Fibroblast of the aortic adventitia (primary cell): ENCODE measurements around the gene CALML6. TPM values are rescaled to one million over a fixed set of nuclear protein-coding genes. Genes with fewer than 3 reads are reported as not detected.

Experiments used
- DNase-seq: peaks from one replicate; pipeline ENCODE4 v3.0.0-alpha.2; 2010; ENCODE audit warnings: low read depth
- H3K4me3 ChIP-seq: 2 replicates; pipeline ENCODE4 v1.5.1; 2011; ENCODE audit warnings: low read depth, mild to moderate bottlenecking, control low read depth, low read length, moderate library complexity
- total RNA-seq: library from RNA; depleted of rRNA; stranded (reverse); fragments of >200 nt; gene quantifications from 2 replicates; pipeline ENCODE4 v1.2.3, GENCODE V29; 2012; ENCODE audit warnings: low replicate concordance
- TF ChIP-seq, protein P1 (sequence below): IDR thresholded peaks from 2 replicates; pipeline ENCODE4 v1.5.1; 2011; ENCODE audit warnings: mild to moderate bottlenecking, low read length, control low read depth, inconsistent platforms; ENCODE audit not compliant: insufficient read depth

Gene CALML6
- total RNA-seq, 1 donor, result 0.36 TPM

DNA sequence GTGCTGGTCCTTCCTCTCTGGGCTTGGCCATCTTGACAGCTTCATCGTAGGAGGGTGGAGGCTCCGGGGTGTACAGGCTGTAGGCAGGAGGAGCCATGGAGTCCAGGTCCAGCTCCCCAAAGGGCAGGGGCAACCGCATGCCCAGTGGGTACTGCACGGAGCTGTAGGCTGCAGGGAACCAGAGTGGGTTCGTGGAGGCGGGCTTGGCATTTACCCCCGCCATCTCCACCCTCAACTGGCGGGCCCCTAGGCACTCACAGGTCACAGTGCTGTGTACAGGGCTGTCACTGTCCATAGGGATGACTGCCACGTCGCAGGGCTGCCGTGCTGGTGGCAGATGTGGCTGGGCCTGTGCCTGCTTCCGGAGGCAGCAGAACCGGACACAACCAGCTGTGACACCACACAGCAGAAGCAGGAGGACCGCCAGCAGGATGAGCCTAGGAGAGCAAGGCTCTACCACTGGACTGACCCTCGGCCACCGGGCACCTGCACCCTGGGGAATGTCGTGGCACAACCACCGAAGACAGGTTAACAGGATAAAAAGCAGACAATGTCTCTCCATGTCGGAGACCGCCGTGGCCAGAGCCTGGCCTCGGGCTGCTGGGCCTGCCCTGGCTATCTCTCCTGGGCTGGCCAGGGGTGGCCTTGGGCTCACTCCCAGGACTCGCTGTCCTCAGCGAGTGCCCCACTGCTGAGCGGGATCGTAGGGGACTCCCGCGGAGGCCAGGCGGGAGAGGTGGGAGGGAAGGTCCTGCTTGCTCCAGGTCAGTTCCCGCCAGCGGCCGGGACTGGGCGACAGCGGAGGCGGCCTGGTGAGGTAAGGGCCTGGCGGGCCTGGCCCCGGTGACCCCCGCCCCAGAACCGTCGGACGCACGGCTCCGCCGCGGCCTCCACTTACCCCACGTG, 3.2 kb downstream of the CALML6 start:
- no peak for DNase-seq
- H3K4me3 ChIP-seq, result peak overlapping the region; percentile 54
- TF ChIP-seq, protein P1, sequence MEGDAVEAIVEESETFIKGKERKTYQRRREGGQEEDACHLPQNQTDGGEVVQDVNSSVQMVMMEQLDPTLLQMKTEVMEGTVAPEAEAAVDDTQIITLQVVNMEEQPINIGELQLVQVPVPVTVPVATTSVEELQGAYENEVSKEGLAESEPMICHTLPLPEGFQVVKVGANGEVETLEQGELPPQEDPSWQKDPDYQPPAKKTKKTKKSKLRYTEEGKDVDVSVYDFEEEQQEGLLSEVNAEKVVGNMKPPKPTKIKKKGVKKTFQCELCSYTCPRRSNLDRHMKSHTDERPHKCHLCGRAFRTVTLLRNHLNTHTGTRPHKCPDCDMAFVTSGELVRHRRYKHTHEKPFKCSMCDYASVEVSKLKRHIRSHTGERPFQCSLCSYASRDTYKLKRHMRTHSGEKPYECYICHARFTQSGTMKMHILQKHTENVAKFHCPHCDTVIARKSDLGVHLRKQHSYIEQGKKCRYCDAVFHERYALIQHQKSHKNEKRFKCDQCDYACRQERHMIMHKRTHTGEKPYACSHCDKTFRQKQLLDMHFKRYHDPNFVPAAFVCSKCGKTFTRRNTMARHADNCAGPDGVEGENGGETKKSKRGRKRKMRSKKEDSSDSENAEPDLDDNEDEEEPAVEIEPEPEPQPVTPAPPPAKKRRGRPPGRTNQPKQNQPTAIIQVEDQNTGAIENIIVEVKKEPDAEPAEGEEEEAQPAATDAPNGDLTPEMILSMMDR, result no peak

DNA sequence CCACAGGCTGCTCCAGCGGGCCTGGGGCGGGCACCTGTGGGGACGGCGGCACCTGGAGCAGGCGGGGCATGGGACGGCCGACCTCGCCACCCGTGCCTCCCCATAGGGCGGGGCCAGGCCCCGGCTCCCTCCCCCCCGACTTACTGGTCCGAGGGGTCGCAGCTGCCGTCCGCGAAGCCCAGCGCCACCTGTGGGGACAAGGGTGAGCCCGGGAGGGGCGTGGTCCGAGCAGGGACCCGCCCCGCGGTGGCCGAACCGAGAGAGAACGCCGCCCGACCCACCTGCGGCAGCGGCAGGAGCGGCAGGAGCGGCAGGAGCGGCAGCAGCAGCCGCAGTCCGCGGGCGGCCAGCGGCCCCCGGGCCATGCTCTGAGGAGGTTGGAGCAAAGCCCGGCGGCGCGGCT, 3.8 kb downstream of the CALML6 start, which contains the start of gene TMEM52:
Gene TMEM52 (minus strand): TSS at position 379 of the 403 bp plus-strand sequence. CDS start 14 bp downstream, at position 365.
- TF ChIP-seq, protein P1, result no peak
- H3K4me3 ChIP-seq, result peak within 1 kb of the TSS; percentile 54
- DNase-seq, result no peak

DNA sequence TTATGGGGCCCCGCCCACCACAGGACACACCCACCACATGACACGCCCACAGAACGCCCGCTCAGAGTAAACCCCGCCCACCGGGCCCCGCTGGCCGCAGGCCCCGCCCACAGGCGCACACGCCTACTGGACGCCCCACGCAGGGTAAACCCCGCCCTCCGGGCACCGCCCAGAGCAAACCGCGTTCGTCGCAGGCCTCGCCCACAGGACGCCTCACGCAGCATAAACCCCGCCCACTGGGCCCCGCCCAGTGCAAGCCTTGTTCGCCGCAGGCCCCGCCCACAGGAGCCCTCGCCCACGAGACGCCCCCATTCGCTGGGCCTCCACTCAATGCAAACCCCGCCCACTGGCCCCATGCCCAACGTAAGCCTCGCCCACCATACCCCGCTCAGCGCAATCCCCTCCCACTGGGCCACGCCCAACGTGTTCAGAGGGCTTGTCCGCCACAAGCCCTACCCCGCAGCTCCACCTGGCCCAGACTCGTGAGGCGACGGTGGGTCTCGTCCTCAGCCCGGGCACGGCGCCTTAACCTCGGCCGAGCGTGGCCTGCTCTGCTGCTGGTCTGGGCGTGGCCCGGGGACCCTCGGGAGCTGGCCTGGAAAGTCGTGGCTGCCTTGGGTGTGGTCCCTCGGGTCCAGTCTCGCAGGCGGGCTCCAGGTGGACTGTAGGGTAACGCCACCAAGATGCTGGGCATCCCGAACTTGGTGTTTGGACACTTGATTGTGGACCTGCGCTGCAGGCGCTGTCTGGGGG, 4.4 kb downstream of the CALML6 start:
- TF ChIP-seq, protein P1, result no peak
- DNase-seq, result peak; percentile 93

DNA sequence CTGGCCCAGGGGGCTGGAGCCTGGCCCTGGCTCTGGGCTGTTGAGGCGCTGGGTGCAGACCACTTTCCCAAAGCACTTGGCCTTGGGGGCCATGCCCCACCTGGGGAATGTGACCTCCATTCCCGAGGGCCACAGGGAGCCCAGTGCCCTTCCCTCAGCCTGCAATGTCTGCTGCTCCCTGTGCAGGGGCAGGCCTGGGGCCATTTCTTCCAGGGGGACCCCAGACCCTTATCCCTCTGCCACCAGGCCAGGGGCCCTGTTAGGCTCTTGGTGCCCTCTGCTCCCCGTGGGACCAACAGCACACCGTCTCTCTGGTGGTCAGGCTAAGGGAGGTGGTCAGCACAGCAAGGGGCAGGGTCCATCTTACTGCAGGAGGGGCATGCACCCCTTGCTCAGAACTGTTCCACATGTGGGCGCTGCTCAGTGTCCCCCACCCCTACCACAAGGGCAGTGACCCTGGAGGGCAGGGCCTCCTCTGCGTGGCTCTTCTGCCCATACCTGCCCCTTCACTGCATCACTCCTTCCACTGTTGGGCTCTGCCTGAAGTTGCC, 5.1 kb downstream of the CALML6 start:
- DNase-seq, result no peak
- TF ChIP-seq, protein P1, result no peak
- H3K4me3 ChIP-seq, result no peak overlapping the region

More for the DNA sequence above, 4.4 kb downstream of the CALML6 start:
- H3K4me3 ChIP-seq, result peak overlapping the region; percentile 48

DNA sequence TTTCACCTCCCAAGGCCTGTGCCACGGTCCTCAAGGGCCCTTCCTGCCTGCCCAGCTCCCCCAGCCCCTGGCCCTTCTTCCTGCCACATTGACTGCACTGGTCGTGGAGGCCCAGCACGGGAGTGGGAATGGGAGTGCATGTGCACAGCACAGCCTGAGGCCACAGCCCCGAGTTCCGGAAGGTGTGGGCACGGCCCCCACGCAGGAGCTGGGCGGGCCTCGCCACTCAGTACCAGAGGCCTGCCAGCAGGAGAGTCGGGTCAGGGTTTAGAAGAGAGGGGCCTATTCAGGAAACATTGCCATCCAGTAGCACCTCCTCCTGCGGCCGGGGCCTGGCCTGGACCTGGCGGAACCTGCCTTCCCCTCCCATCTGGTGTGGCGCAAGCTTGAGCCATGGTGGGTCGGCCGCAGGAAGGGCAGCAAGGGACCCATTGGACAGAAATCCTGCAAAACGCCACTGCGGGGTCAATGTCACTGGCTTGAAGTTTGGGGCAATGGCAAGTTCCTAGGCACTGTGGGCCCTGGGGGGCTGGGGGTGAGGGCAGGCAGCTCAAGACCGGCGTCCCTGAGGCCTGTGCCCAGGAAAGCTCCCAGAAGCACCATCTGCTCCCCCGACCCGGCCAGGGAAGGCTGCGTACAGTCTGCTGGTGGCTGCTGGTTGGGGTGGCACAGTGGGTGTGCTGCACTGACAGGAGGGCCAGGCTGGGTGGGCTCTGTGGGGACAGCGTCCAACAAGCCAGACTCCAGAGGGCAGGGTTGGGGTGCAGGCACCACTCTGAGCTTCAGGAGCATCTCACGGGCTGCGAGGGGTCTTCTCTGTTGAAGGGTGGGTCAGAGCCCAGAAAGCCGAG, 5.8 kb downstream of the CALML6 start:
- TF ChIP-seq, protein P1, result no peak
- DNase-seq, result no peak
- H3K4me3 ChIP-seq, result no peak overlapping the region

DNA sequence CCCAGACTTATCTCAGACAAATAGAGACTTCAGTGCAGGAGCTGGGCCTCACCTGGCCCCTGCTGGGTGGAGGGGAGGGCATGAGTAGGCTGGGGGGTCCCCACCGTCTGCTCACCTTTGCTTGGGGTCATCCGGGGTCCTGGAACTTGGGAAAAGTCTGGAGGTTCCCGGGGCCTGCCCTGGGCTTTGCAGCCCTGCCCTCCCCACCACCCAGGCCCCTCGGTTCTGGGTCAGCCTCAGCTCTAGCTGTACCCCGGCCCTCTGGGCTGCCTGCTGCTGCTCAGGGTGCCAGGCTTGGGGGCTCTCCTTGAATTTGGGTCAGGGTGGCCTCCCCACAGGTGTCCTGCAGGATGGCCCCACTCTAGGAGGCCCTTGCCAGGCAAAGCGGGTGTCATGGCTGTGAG, 6.4 kb downstream of the CALML6 start:
- no peak overlapping the region for H3K4me3 ChIP-seq
- DNase-seq, result no peak
- TF ChIP-seq, protein P1, result no peak
